H1 (cell line): ENCODE data around the gene MTX3. TPM values are rescaled to one million over a fixed set of nuclear protein-coding genes. Genes with fewer than 3 reads are reported as not detected.

Experiments
- BACH1 ChIP-seq: IDR thresholded peaks from 2 replicates; pipeline ENCODE4 v1.6.1; 2012; ENCODE audit warnings: low read length, improper control_type of control experiment
- CREB1 ChIP-seq: IDR thresholded peaks from 2 replicates; pipeline ENCODE4 v1.6.1; 2012; ENCODE audit warnings: inconsistent platforms
- EZH2 ChIP-seq: fragments of 200-600 bp; sonication (generic); IDR thresholded peaks from 2 replicates; pipeline ENCODE4 v1.7.1; 2012; ENCODE audit warnings: low read depth, mild to moderate bottlenecking, moderate library complexity, low read length, inconsistent platforms; ENCODE audit not compliant: severe bottlenecking
- KDM1A ChIP-seq: fragments of 200-600, 300-600 bp; sonication (generic); IDR thresholded peaks from 2 replicates; pipeline ENCODE4 v1.7.1; 2016; ENCODE audit warnings: mild to moderate bottlenecking, low read length, borderline replicate concordance
- NRF1 ChIP-seq: IDR thresholded peaks from 2 replicates; pipeline ENCODE4 v1.6.1; 2011; ENCODE audit warnings: mild to moderate bottlenecking, low read depth, low read length, improper control_type of control experiment
- PHF8 ChIP-seq: fragments of 200-600 bp; sonication (generic); conservative IDR thresholded peaks from 2 replicates; pipeline ENCODE4 v1.7.1; 2012; ENCODE audit warnings: low read depth, mild to moderate bottlenecking, inconsistent platforms, low read length, moderate library complexity
- POLR2A ChIP-seq, 2 experiments: IDR thresholded peaks; 1 replicate in 1 of 2; 2 replicates in 1 of 2; pipeline ENCODE4 v1.6.1; 2011; ENCODE audit warnings: low read depth in 2 of 2, low read length in 2 of 2, mild to moderate bottlenecking in 2 of 2; ENCODE audit errors: control extremely low read depth in 1 of 2
- RAD21 ChIP-seq, 2 experiments: IDR thresholded peaks in 1 of 2; conservative IDR thresholded peaks in 1 of 2; 2 replicates each; pipeline ENCODE4 v1.6.1; 2011; ENCODE audit warnings: low read depth in 2 of 2, low read length in 2 of 2, improper control_type of control experiment in 1 of 2, inconsistent platforms in 1 of 2, mild to moderate bottlenecking in 1 of 2, moderate library complexity in 1 of 2
- RFX5 ChIP-seq: IDR thresholded peaks from 2 replicates; pipeline ENCODE4 v1.6.1; 2011; ENCODE audit warnings: low read depth, low read length, improper control_type of control experiment, borderline replicate concordance
- RNF2 ChIP-seq: fragments of 200-900, 300-1000 bp; sonication (generic); IDR thresholded peaks from 2 replicates; pipeline ENCODE4 v1.7.1; 2016; ENCODE audit warnings: borderline replicate concordance, low read depth, mild to moderate bottlenecking, antibody characterized with exemption, low read length; ENCODE audit not compliant: poor library complexity, severe bottlenecking; ENCODE audit errors: missing control alignments
- RXRA ChIP-seq: IDR thresholded peaks from 2 replicates; pipeline ENCODE4 v1.6.1; 2011; ENCODE audit warnings: low read depth, mild to moderate bottlenecking, low read length, moderate library complexity; ENCODE audit not compliant: insufficient read depth
- SP1 ChIP-seq: IDR thresholded peaks from 2 replicates; pipeline ENCODE4 v1.6.1; 2011; ENCODE audit warnings: low read depth, low read length
- SP4 ChIP-seq: IDR thresholded peaks from 2 replicates; pipeline ENCODE4 v1.6.1; 2012; ENCODE audit warnings: low read length, inconsistent platforms
- SRF ChIP-seq: IDR thresholded peaks from 2 replicates; pipeline ENCODE4 v1.6.1; 2011; ENCODE audit warnings: mild to moderate bottlenecking, low read depth, low read length, moderate library complexity
- TAF1 ChIP-seq: IDR thresholded peaks from 2 replicates; pipeline ENCODE4 v1.6.1; 2011; ENCODE audit warnings: mild to moderate bottlenecking, low read depth, low read length
- polyA plus RNA-seq, 7 experiments: library from polyadenylated mRNA; depleted of rRNA in 3 of 7; stranded (reverse) in 5 of 7; unstranded in 2 of 7; fragments of >200 nt in 5 of 7; fragments of 200-250 nt in 2 of 7; gene quantifications; 1 replicate in 5 of 7; 2 replicates in 1 of 7; 4 replicates in 1 of 7; pipeline versions ENCODE4 v1.2.1 to v1.2.3, GENCODE V29; 2011 to 2013; ENCODE audit warnings: missing spikeins in 2 of 7, mixed read lengths in 2 of 7
- total RNA-seq: library from RNA; stranded (reverse); fragmentation: NEBNext Ultra II Directional; extraction: Animal tissue kit (Norgen Biotek cat#: 25700); gene quantifications from 2 replicates; pipeline ENCODE4 v1.2.1, GENCODE V29; 2021
- TF ChIP-seq, protein P1 (sequence below), 3 experiments: IDR thresholded peaks; 1 replicate in 2 of 3; 2 replicates in 1 of 3; pipeline versions ENCODE4 v1.5.1 to v1.6.1; 2011; ENCODE audit warnings: low read length in 3 of 3, mild to moderate bottlenecking in 3 of 3, inconsistent platforms in 2 of 3, low read depth in 1 of 3, moderate library complexity in 1 of 3; ENCODE audit not compliant: insufficient read depth in 1 of 3; ENCODE audit errors: control extremely low read depth in 1 of 3
- TF ChIP-seq, protein P2 (sequence below): IDR thresholded peaks from 2 replicates; pipeline ENCODE4 v1.6.1; 2011; ENCODE audit warnings: low read length, improper control_type of control experiment
- TF ChIP-seq, protein P3 (sequence below): IDR thresholded peaks from 2 replicates; pipeline ENCODE4 v1.6.1; 2012; ENCODE audit warnings: inconsistent platforms

MTX3 gene
- total and polyA plus RNA-seq, 2 of the 8 experiments (the other 6 are each of a cell fraction or from before 2014, with no cell fraction given) = 9.4 to 28.8 TPM

DNA sequence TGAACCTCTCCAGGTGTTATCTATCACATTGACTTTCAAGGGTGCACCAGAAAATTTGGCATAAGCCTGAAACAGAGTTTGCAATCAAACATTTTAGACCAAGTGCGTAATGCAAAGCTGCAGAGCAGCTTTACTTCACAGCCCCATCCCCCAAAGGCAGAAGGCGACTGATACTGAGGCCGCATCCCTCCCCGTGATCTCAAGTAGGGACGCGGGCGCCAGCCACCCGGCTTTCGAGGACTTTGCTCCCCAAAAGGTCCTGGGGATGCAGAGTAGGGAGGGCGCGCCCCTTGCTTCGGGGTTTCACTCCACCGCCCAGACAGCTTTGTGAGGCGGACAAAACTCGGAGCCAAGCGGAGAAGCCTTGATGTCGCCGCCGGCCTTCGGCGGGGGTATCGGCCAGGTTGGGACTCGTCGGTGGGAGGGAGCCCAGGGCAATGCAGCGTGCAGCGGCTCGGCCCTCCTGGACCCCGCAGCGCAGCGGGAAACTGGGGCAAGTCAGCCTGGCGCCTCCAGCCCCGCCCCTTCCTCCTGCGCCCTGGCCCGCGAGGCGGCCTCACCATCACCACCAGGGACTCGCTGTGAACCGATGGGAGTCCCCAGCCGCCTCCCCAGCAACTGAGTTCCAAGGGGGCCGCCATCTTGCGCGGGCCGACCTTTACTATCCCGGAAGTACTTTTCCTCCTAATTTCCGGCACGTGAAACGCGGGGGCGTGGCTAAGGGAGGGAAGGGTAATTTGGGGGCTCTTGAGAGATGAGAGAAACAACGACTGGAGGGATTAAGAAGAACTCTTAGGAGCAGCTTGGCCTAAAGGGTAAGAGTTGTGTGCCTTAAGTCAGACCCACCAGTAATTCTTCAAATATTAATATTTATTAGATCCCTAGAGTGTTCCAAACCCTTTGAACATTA lies at the start of gene MTX3 (continued):
- TF ChIP-seq, protein P1, sequence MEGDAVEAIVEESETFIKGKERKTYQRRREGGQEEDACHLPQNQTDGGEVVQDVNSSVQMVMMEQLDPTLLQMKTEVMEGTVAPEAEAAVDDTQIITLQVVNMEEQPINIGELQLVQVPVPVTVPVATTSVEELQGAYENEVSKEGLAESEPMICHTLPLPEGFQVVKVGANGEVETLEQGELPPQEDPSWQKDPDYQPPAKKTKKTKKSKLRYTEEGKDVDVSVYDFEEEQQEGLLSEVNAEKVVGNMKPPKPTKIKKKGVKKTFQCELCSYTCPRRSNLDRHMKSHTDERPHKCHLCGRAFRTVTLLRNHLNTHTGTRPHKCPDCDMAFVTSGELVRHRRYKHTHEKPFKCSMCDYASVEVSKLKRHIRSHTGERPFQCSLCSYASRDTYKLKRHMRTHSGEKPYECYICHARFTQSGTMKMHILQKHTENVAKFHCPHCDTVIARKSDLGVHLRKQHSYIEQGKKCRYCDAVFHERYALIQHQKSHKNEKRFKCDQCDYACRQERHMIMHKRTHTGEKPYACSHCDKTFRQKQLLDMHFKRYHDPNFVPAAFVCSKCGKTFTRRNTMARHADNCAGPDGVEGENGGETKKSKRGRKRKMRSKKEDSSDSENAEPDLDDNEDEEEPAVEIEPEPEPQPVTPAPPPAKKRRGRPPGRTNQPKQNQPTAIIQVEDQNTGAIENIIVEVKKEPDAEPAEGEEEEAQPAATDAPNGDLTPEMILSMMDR (IDR thresholded peaks at IDR 0.05; ENCODE audit: control extremely low read depth in 1 of 3, insufficient read depth in 1 of 3, low read depth in 1 of 3, low read length in 3 of 3) = 0 out of 4 replicates have a peak, but pooled peaks of 1 of the 3 experiments have one; percentile 8
- TF ChIP-seq SRF = no peak
- peak; percentile 97 for TF ChIP-seq PHF8
- TF ChIP-seq RFX5 = no peak
- TF ChIP-seq, protein P2, sequence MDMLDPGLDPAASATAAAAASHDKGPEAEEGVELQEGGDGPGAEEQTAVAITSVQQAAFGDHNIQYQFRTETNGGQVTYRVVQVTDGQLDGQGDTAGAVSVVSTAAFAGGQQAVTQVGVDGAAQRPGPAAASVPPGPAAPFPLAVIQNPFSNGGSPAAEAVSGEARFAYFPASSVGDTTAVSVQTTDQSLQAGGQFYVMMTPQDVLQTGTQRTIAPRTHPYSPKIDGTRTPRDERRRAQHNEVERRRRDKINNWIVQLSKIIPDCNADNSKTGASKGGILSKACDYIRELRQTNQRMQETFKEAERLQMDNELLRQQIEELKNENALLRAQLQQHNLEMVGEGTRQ = peak; percentile 29; the same call in 1 of the 2 replicates
- no peak for TF ChIP-seq NRF1
- TF ChIP-seq EZH2 = no peak
- 0 out of 2 replicates have a peak, but pooled peaks have one; percentile 6 for TF ChIP-seq RXRA
- TF ChIP-seq, protein P3, sequence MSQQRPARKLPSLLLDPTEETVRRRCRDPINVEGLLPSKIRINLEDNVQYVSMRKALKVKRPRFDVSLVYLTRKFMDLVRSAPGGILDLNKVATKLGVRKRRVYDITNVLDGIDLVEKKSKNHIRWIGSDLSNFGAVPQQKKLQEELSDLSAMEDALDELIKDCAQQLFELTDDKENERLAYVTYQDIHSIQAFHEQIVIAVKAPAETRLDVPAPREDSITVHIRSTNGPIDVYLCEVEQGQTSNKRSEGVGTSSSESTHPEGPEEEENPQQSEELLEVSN = peak; percentile 12
- no peak for TF ChIP-seq SP4
- 0 out of 2 replicates have a peak, but pooled peaks have one; percentile 22 for TF ChIP-seq KDM1A
- TF ChIP-seq SP1 = peak; percentile 16; the same call in 1 of the 2 replicates
- no peak for TF ChIP-seq RNF2
- TF ChIP-seq BACH1 = no peak
- 0 out of 4 replicates have a peak, but pooled peaks of 1 of the 2 experiments have one; percentile 0 for TF ChIP-seq RAD21 (IDR thresholded peaks at IDR 0.05 in 1 of 2, conservative IDR thresholded peaks at IDR 0.05 in 1 of 2; ENCODE audit: low read depth in 2 of 2, low read length in 2 of 2)
- peak; percentile 82 to 96 for TF ChIP-seq POLR2A (IDR thresholded peaks at IDR 0.05; ENCODE audit: control extremely low read depth in 1 of 2, low read depth in 2 of 2, low read length in 2 of 2)
- 0 out of 2 replicates have a peak, but pooled peaks have one; percentile 11 for TF ChIP-seq CREB1
- peak; percentile 94 for TF ChIP-seq TAF1
